Stimulated activated naive B cell treated with anti-CD40 and anti-IgM and Interleukin-4, amounts not matched to agents 10 μg/mL and 1 μg/mL and 100 μg/mL, for 72 hours (primary cell): ENCODE data around the gene VWC2L.

Experiments
- ATAC-seq, 2 donors: fragments of 150-1000 bp; cut with Tn5 transposase; replicated peaks; 2 replicates each; pipeline ENCODE4 v1.10.0; 2021; ENCODE audit warnings: moderate library complexity in 1 of 2
- DNase-seq: peaks from one replicate; pipeline ENCODE4 v3.0.0; 2021
- H3K27ac Mint-ChIP-seq: one replicate; pipeline ENCODE4 v1.8.0; 2022; ENCODE audit warnings: mild to moderate bottlenecking, mixed read lengths
- H3K27me3 Mint-ChIP-seq, 2 donors: one replicate each; pipeline ENCODE4 v1.8.0; 2022; ENCODE audit warnings: mixed read lengths in 2 of 2
- H3K36me3 Mint-ChIP-seq, 2 donors: one replicate each; pipeline ENCODE4 v1.8.0; 2022; ENCODE audit warnings: mixed read lengths in 2 of 2, mild to moderate bottlenecking in 1 of 2
- H3K4me1 Mint-ChIP-seq, 2 donors: one replicate each; pipeline ENCODE4 v1.8.0; 2022; ENCODE audit warnings: mixed read lengths in 2 of 2, mild to moderate bottlenecking in 1 of 2
- H3K4me3 Mint-ChIP-seq, 2 donors: one replicate each; pipeline ENCODE4 v1.8.0; 2022; ENCODE audit warnings: mild to moderate bottlenecking in 2 of 2, mixed read lengths in 2 of 2, moderate library complexity in 1 of 2
- H3K9me3 Mint-ChIP-seq, 2 donors: one replicate each; pipeline ENCODE4 v1.8.0; 2022; ENCODE audit warnings: mixed read lengths in 2 of 2, mild to moderate bottlenecking in 1 of 2

Gene VWC2L

DNA sequence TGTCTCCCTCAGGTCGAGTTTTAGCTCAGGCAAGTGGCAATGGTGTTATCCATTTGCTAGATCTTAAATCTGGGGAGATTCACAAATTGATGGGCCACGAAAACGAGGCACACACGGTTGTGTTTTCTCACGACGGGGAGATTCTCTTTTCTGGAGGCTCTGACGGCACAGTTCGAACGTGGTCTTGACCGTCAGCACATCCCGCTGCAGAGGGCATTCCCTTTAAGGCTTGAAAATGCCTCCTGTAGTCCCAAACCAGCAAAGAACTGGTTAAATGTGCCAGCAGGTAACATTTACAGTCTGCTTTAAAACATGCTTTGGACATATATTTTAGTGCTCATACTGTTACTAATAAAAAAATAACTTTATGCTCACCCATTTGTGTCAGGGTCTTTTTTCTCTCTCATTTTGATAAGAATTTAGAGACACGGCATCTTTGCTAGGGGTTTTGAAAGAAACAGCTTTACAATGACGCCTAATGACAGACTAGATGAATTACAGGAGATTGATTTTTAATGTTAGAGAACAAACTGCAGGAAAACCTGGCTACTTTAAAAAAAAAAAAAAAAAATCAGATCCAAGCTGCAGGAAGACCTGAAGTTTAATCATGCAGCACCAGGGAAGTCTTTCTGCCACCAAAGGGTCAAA is 602 bp upstream of the VWC2L start:
- no peaks in the 10 kb centered on the region for H3K27me3 Mint-ChIP-seq
- no peak overlapping the region for H3K4me3 Mint-ChIP-seq
- ATAC-seq (no peak), DNase-seq (no peak)
- no peaks in the 10 kb centered on the region for H3K4me1 Mint-ChIP-seq
- no peak overlapping the region for H3K27ac Mint-ChIP-seq
- no peaks in the 10 kb centered on the region for H3K36me3 Mint-ChIP-seq
- H3K9me3 Mint-ChIP-seq: peaks cover 0 to 1% of the 10 kb centered on the region in 2 donors

GRCh38 chr2:214412679-214413078 is 1.8 kb downstream of the VWC2L start:
- ATAC-seq: no peak
- DNase-seq: no peak
- H3K36me3 Mint-ChIP-seq: no peaks in the 10 kb centered on the region
- H3K27ac Mint-ChIP-seq: no peak overlapping the region
- H3K9me3 Mint-ChIP-seq: peaks cover 0 to 1% of the 10 kb centered on the region in 2 donors
- H3K27me3 Mint-ChIP-seq: no peaks in the 10 kb centered on the region
- no peak overlapping the region for H3K4me3 Mint-ChIP-seq
- no peaks in the 10 kb centered on the region for H3K4me1 Mint-ChIP-seq

DNA sequence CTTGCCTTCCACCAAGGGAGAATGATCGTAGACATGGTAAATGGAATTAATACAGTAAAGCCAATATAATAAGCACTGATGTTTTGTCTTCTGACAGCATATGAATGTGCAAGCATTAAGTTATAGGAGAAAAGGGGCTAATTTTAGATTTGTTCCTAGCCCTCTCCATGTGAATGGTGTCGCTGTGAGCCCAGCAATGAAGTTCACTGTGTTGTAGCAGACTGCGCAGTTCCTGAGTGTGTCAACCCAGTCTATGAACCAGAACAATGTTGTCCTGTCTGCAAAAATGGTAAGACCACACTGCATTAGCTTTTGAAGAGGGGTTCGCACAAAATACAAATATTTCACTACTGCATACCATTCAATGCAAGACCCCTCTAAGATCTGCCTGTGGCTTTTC is 25.6 kb downstream of the VWC2L start:
- H3K4me1 Mint-ChIP-seq: no peaks in the 10 kb centered on the region
- no peaks in the 10 kb centered on the region for H3K36me3 Mint-ChIP-seq
- H3K27me3 Mint-ChIP-seq: no peaks in the 10 kb centered on the region
- DNase-seq: no peak
- no peak overlapping the region for H3K4me3 Mint-ChIP-seq
- no peak overlapping the region for H3K27ac Mint-ChIP-seq
- ATAC-seq: no peak
- H3K9me3 Mint-ChIP-seq: no peaks in the 10 kb centered on the region

DNA sequence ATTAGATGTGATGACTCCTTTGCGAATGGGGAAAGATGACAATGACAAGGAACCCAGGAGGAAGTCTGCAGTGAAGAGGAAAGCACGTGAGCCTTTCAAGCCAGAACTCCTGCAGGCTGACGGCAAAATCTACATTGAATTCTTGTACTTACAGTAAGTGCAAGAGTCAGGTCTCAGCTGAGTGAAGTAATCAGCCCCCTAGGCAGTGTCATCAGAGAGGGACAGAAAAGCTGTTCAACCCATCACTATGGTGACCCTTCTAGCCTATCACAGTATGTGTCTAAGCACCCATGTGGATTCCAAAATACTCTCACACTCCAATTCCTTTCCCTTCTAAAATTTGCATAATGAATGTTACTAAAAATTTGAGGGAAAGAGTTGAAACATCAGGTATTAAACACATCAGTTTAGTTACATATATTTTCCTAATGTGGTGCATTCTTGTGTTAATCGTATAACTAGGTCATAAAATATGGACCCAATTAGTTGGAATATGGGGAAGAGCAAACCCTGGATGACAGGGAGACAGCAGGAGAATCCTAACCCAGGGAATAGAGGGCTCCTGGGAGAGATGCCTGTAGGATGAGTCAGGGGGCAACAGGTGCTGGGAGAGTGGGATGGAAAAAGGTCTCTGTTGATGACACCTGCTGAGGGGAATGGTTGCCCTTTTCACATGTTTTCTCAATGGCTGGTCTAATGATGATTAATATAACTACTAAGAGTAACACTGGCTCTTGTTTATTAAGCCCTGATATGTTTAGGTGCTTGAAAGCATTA is 39.5 kb downstream of the VWC2L start:
- Mint-ChIP-seq H3K9me3 (peaks cover 0 to 3% of the 10 kb centered on the region in 2 donors), H3K27ac (peak overlapping the region; percentile 25), H3K4me1 (no peaks in the 10 kb centered on the region), H3K36me3 (no peaks in the 10 kb centered on the region), H3K4me3 (no peak overlapping the region), H3K27me3 (no peaks in the 10 kb centered on the region)
- DNase-seq (no peak), ATAC-seq (no peak)

GRCh38 chr2:214451516-214452275 is 40.8 kb downstream of the VWC2L start:
- H3K27me3 Mint-ChIP-seq: no peaks in the 10 kb centered on the region
- H3K36me3 Mint-ChIP-seq: no peaks in the 10 kb centered on the region
- ATAC-seq (no peak), DNase-seq (no peak)
- H3K27ac Mint-ChIP-seq: no peak overlapping the region
- H3K9me3 Mint-ChIP-seq: peaks cover 0 to 3% of the 10 kb centered on the region in 2 donors
- no peak overlapping the region for H3K4me3 Mint-ChIP-seq
- no peaks in the 10 kb centered on the region for H3K4me1 Mint-ChIP-seq

DNA sequence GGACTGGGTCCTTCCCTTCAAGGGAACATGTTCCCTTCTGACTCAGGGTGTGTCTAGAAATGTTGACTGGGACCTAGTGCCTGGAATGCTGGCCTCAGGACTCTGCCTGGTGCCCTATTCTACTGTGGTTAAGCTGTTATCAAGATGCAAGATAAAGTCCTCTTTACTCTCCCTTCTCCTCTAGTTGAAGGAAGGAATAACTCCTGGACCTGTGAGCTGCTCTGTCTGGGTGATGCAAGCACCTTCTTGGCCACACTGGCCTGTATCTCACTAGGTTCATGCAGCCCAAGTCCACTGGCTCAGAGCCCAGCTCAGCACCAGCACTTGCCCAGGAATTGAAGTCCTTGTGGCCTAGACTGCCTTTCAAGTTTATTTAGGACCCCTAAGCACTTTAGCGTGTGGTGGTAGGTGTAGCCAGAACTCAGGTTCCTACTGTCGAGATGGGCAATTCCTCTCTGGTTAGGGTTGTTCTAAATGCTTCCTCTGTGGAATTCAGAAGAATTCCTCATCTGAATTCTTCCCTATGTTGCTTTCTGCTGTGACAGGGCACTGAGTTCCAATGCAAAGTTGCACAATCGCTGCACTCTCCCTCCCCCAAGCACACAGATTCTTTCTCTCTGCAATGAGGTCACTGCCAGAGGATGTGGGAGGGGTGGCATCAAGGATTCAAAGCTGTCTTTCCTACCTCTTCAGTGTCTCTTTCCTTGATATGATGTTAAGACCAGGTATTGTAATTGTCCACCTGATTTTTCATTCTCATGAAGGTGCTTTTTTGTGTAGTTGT is 54.7 kb downstream of the VWC2L start:
- no peaks in the 10 kb centered on the region for H3K36me3 Mint-ChIP-seq
- H3K27ac Mint-ChIP-seq: no peak overlapping the region
- peaks cover 7 to 14% of the 10 kb centered on the region in 2 donors for H3K9me3 Mint-ChIP-seq
- H3K4me1 Mint-ChIP-seq: no peaks in the 10 kb centered on the region
- no peak overlapping the region for H3K4me3 Mint-ChIP-seq
- no peaks in the 10 kb centered on the region for H3K27me3 Mint-ChIP-seq
- DNase-seq (no peak), ATAC-seq (no peak)

DNA sequence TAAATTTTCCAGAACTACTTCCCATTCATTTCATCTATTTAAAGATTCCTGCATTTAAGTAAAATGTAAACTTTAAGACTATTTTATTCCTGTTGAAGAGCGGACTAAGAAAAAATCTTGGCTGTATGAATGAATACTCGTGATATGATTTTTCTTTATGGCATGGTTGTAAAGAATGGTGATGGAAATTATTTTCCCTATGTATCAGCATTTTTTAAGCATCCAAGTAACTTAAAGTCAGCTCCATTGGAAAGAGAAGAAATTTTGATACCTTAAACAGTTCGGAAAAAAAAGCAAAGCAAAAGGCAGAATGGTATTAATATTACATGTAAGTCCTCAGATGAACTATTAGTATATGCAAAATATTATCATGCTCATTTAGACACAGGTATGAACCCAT is 58.9 kb downstream of the VWC2L start:
- ATAC-seq (no peak), DNase-seq (no peak)
- Mint-ChIP-seq H3K36me3 (no peaks in the 10 kb centered on the region), H3K4me1 (no peaks in the 10 kb centered on the region), H3K27ac (no peak overlapping the region), H3K27me3 (no peaks in the 10 kb centered on the region), H3K4me3 (no peak overlapping the region), H3K9me3 (peaks cover 0 to 5% of the 10 kb centered on the region in 2 donors)

- H3K27ac Mint-ChIP-seq: no peak overlapping the region
- DNase-seq (no peak), ATAC-seq (no peak)
- no peaks in the 10 kb centered on the region for H3K27me3 Mint-ChIP-seq
- H3K9me3 Mint-ChIP-seq: peaks cover 0 to 1% of the 10 kb centered on the region in 2 donors
- H3K4me1 Mint-ChIP-seq: no peaks in the 10 kb centered on the region
- H3K4me3 Mint-ChIP-seq: no peak overlapping the region
- no peaks in the 10 kb centered on the region for H3K36me3 Mint-ChIP-seq
Observed at GRCh38 chr2:214471382-214471781, 60.5 kb downstream of the VWC2L start.

DNA sequence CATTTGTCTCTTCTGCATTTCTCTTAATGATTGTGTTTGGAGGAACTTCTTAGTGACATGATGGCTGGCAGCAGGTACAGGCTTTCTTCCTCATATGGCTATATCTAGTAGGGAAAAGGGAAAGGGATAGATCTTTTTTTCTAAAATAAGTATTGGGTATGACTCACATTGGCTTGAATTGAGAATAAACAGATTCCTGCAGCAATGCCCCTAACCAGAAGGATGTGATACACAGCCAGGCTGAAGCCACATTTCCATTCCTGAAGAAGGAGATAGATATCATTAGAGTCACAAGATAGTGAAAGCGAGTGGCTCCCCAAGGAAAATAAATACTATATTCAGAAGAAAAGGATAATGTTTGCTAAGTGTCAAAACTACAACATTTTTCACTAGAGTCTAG is 61.1 kb downstream of the VWC2L start:
- H3K4me3 Mint-ChIP-seq: no peak overlapping the region
- DNase-seq (no peak), ATAC-seq (no peak)
- no peaks in the 10 kb centered on the region for H3K27me3 Mint-ChIP-seq
- no peaks in the 10 kb centered on the region for H3K4me1 Mint-ChIP-seq
- no peaks in the 10 kb centered on the region for H3K36me3 Mint-ChIP-seq
- no peak overlapping the region for H3K27ac Mint-ChIP-seq
- H3K9me3 Mint-ChIP-seq: peaks cover 0 to 1% of the 10 kb centered on the region in 2 donors

GRCh38 chr2:214477305-214477704 is 66.5 kb downstream of the VWC2L start:
- Mint-ChIP-seq H3K27ac (no peak overlapping the region), H3K36me3 (no peaks in the 10 kb centered on the region), H3K9me3 (peaks cover 0 to 1% of the 10 kb centered on the region in 2 donors), H3K4me3 (no peak overlapping the region), H3K27me3 (peaks cover 0 to 4% of the 10 kb centered on the region in 2 donors), H3K4me1 (no peaks in the 10 kb centered on the region)
- DNase-seq: no peak
- ATAC-seq: no peak

GRCh38 chr2:214481204-214481603 is 70.3 kb downstream of the VWC2L start:
- H3K9me3 Mint-ChIP-seq: no peaks in the 10 kb centered on the region
- H3K27ac Mint-ChIP-seq: no peak overlapping the region
- no peaks in the 10 kb centered on the region for H3K36me3 Mint-ChIP-seq
- H3K27me3 Mint-ChIP-seq: peaks cover 0 to 4% of the 10 kb centered on the region in 2 donors
- no peak for DNase-seq
- H3K4me1 Mint-ChIP-seq: no peaks in the 10 kb centered on the region
- H3K4me3 Mint-ChIP-seq: no peak overlapping the region
- ATAC-seq: no peak

GRCh38 chr2:214482728-214483127 is 71.9 kb downstream of the VWC2L start:
- peaks cover 0 to 4% of the 10 kb centered on the region in 2 donors for H3K27me3 Mint-ChIP-seq
- H3K4me1 Mint-ChIP-seq: no peaks in the 10 kb centered on the region
- no peak overlapping the region for H3K4me3 Mint-ChIP-seq
- no peaks in the 10 kb centered on the region for H3K36me3 Mint-ChIP-seq
- DNase-seq (no peak), ATAC-seq (no peak)
- H3K27ac Mint-ChIP-seq: no peak overlapping the region
- no peaks in the 10 kb centered on the region for H3K9me3 Mint-ChIP-seq

DNA sequence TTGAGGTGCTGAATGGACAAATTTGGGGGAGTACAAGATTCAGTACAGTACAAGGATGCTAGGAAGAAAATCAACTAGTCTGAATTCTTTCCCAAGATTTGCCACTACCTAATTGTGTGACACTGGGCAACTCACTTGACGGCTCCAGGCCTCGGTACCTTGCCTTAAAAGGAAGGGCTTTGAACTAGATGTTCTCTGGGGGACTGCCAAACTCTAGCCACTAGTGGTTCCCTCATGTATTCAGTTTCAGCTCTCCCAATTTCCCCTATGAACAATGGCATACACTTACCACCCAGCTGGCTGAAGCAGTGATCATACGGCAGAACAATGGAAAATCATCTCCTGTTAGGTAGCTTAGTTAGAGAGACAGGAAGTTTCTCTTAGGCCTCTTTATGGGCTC is 73.4 kb downstream of the VWC2L start:
- Mint-ChIP-seq H3K27me3 (no peaks in the 10 kb centered on the region), H3K4me1 (no peaks in the 10 kb centered on the region), H3K4me3 (no peak overlapping the region), H3K27ac (no peak overlapping the region), H3K36me3 (no peaks in the 10 kb centered on the region), H3K9me3 (no peaks in the 10 kb centered on the region)
- ATAC-seq (no peak), DNase-seq (no peak)

DNA sequence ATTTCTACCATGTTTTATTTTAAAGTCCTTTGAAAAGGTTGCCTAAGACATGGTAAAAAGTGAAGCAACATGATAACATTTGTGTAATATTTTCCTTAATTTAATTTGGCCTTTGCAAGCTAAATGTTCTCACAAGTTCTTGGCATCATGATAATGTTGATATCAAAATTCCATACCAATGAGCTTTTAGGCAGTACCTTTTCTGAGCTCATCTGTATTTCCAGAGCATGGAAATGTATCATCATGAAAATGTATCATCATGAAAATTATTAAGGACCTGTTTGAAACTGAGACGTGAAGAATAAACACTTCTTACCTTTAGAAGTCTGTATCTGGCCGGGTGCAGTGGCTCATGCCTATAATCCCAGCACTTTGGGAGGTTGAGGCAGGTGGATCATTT is 73.8 kb downstream of the VWC2L start:
- DNase-seq (no peak), ATAC-seq (no peak)
- no peak overlapping the region for H3K27ac Mint-ChIP-seq
- no peaks in the 10 kb centered on the region for H3K4me1 Mint-ChIP-seq
- H3K36me3 Mint-ChIP-seq: no peaks in the 10 kb centered on the region
- H3K27me3 Mint-ChIP-seq: no peaks in the 10 kb centered on the region
- H3K9me3 Mint-ChIP-seq: no peaks in the 10 kb centered on the region
- no peak overlapping the region for H3K4me3 Mint-ChIP-seq
